RWPE2 (cell line): ENCODE results near the gene MIEF2.

Experiments
- ATAC-seq: fragments of 200-7000 bp; cut with Tn5 transposase; 3 replicates; pipeline ENCODE4 v1.9.1; 2021; ENCODE audit warnings: low read depth
- DNase-seq: peaks from one replicate; pipeline ENCODE4 v3.0.0-alpha.2; 2020; ENCODE audit warnings: low spot score
- H3K27ac ChIP-seq: fragments of 450-650 bp; 2 replicates; pipeline ENCODE4 v1.5.1; 2017; ENCODE audit warnings: mild to moderate bottlenecking; ENCODE audit not compliant: poor library complexity, severe bottlenecking
- H3K27me3 ChIP-seq: fragments of 250-450 bp; sonication (Bioruptor Pico); 2 replicates; pipeline ENCODE4 v1.5.1; 2021; ENCODE audit warnings: mild to moderate bottlenecking, moderate library complexity; ENCODE audit not compliant: insufficient read depth, poor library complexity, severe bottlenecking
- H3K36me3 ChIP-seq: fragments of 250-450 bp; sonication (Bioruptor Pico); 2 replicates; pipeline ENCODE4 v1.5.1; 2020; ENCODE audit warnings: low read depth, mild to moderate bottlenecking, moderate library complexity
- H3K4me1 ChIP-seq: fragments of 250-450 bp; sonication (Bioruptor Pico); 2 replicates; pipeline ENCODE4 v1.5.1; 2021; ENCODE audit warnings: mild to moderate bottlenecking, moderate library complexity; ENCODE audit not compliant: insufficient read depth, poor library complexity, severe bottlenecking
- H3K4me3 ChIP-seq: fragments of 250-450 bp; sonication (Bioruptor Pico); 2 replicates; pipeline ENCODE4 v1.5.1; 2021; ENCODE audit warnings: mild to moderate bottlenecking, moderate library complexity; ENCODE audit not compliant: severe bottlenecking
- H3K9me3 ChIP-seq: fragments of 250-450 bp; sonication (Bioruptor Pico); 2 replicates; pipeline ENCODE4 v1.5.1; 2021; ENCODE audit warnings: mild to moderate bottlenecking, moderate library complexity; ENCODE audit not compliant: severe bottlenecking
- CTCF ChIP-seq: fragments of 450-650 bp; IDR thresholded peaks from one replicate; pipeline ENCODE4 v1.5.1; 2017; ENCODE audit warnings: mild to moderate bottlenecking, moderate library complexity; ENCODE audit not compliant: poor library complexity, severe bottlenecking

The MIEF2 gene

GRCh38 chr17:18240449-18240848 lies 20.0 kb upstream of the MIEF2 start:
- no peak for TF ChIP-seq CTCF
- Histone ChIP-seq H3K4me1 (peaks cover 8% of the 10 kb centered on the region), H3K36me3 (peaks cover 24% of the 10 kb centered on the region), H3K9me3 (no peaks in the 10 kb centered on the region), H3K27ac (no peak overlapping the region), H3K4me3 (no peak overlapping the region), H3K27me3 (no peaks in the 10 kb centered on the region)
- ATAC-seq, result no peak
- DNase-seq, result no peak

GRCh38 chr17:18241229-18241871 lies 19.1 kb upstream of the MIEF2 start:
- TF ChIP-seq CTCF, result no peak
- Histone ChIP-seq H3K4me1 (no peaks in the 10 kb centered on the region), H3K27ac (no peak overlapping the region), H3K27me3 (no peaks in the 10 kb centered on the region), H3K4me3 (no peak overlapping the region), H3K9me3 (no peaks in the 10 kb centered on the region), H3K36me3 (peaks cover 33% of the 10 kb centered on the region)
- ATAC-seq (no peak), DNase-seq (no peak)

GRCh38 chr17:18245038-18245776 lies 15.3 kb upstream of the MIEF2 start:
- no peak for DNase-seq
- Histone ChIP-seq H3K9me3 (no peaks in the 10 kb centered on the region), H3K27me3 (no peaks in the 10 kb centered on the region), H3K27ac (no peak overlapping the region), H3K4me3 (no peak overlapping the region), H3K36me3 (peaks cover 52% of the 10 kb centered on the region), H3K4me1 (peaks cover 4% of the 10 kb centered on the region)
- ATAC-seq, result no peak
- TF ChIP-seq CTCF, result no peak

GRCh38 chr17:18246109-18246725 lies 14.2 kb upstream of the MIEF2 start:
- H3K9me3 ChIP-seq, result no peaks in the 10 kb centered on the region
- peaks cover 62% of the 10 kb centered on the region for H3K36me3 ChIP-seq
- peak overlapping the region; percentile 48 for H3K27ac ChIP-seq
- TF ChIP-seq CTCF, result no peak
- H3K4me1 ChIP-seq, result peaks cover 4% of the 10 kb centered on the region
- DNase-seq, result no peak
- ATAC-seq, result no peak
- no peak overlapping the region for H3K4me3 ChIP-seq
- H3K27me3 ChIP-seq, result no peaks in the 10 kb centered on the region
